H1 (cell line): Measurements from ENCODE around the gene ADGRV1. TPM values are rescaled to one million over a fixed set of nuclear protein-coding genes. Genes with fewer than 3 reads are reported as not detected.

Experiments
- CTCF ChIA-PET: fragments of 300-600 bp; sonication (Branson Sonifier 250); formaldehyde crosslinking; loops from one replicate; lab custom pipeline; 2021; ENCODE audit not compliant: partially characterized antibody; lab: Charles Lee
- POLR2A ChIA-PET: fragments of 300-600 bp; sonication (Branson Sonifier 250); formaldehyde crosslinking; loops from one replicate; lab custom pipeline; 2021; ENCODE audit warnings: inconsistent platforms; ENCODE audit not compliant: partially characterized antibody; lab: Charles Lee
- DNase-seq, 2 experiments: peaks; one replicate each; pipeline versions ENCODE4 v3.0.0 to v3.0.0-alpha.2; 2010 to 2022; ENCODE audit warnings: low spot score in 2 of 2, low read depth in 1 of 2, mixed read lengths in 1 of 2
- FAIRE-seq: peaks from 2 replicates; lab custom pipeline; 2011; peaks lifted over from hg19 to GRCh38; lab: Jason Lieb, UNC
- H2AFZ ChIP-seq: 2 replicates; pipeline ENCODE4 v1.8.1; 2012; ENCODE audit warnings: low read length, inconsistent platforms
- H2AK5ac ChIP-seq: 2 replicates; pipeline ENCODE4 v1.6.1; 2013; ENCODE audit warnings: low read depth, low read length
- H2BK120ac ChIP-seq: replicated peaks from 2 replicates; pipeline ENCODE3; 2013; ENCODE audit warnings: low read depth, low read length, inconsistent platforms
- H2BK12ac ChIP-seq: 2 replicates; pipeline ENCODE4 v1.6.1; 2013; ENCODE audit warnings: low read depth, low read length
- H2BK15ac ChIP-seq: 2 replicates; pipeline ENCODE4 v1.6.1; 2013; ENCODE audit warnings: low read length
- H2BK20ac ChIP-seq: 2 replicates; pipeline ENCODE4 v1.6.1; 2013; ENCODE audit warnings: low read length
- H2BK5ac ChIP-seq: 2 replicates; pipeline ENCODE4 v1.6.1; 2013; ENCODE audit warnings: low read depth, low read length
- H3K14ac ChIP-seq: 2 replicates; pipeline ENCODE4 v1.6.1; 2013; ENCODE audit warnings: inconsistent platforms; ENCODE audit not compliant: insufficient read length
- H3K18ac ChIP-seq: 2 replicates; pipeline ENCODE4 v1.6.1; 2013; ENCODE audit warnings: low read length; ENCODE audit errors: extremely low read depth
- H3K23ac ChIP-seq: 2 replicates; pipeline ENCODE4 v1.6.1; 2013; ENCODE audit warnings: inconsistent platforms; ENCODE audit not compliant: insufficient read length
- H3K23me2 ChIP-seq: 2 replicates; pipeline ENCODE4 v1.6.1; 2013; ENCODE audit warnings: low read depth, low read length
- H3K27ac ChIP-seq: 2 replicates; pipeline ENCODE4 v1.6.1; 2011; ENCODE audit warnings: low read depth, low read length, inconsistent platforms
- H3K27me3 ChIP-seq, 4 experiments: replicated peaks in 1 of 4; 1 replicate in 1 of 4; 2 replicates in 3 of 4; pipeline versions ENCODE4 v1.6.1 to v1.8.1; 2011 to 2013; ENCODE audit warnings: low read length in 3 of 4, mild to moderate bottlenecking in 3 of 4, inconsistent platforms in 2 of 4, mixed read lengths in 2 of 4, moderate library complexity in 1 of 4; ENCODE audit not compliant: control insufficient read depth in 3 of 4, insufficient read depth in 3 of 4; ENCODE audit errors: extremely low read depth in 1 of 4
- H3K36me3 ChIP-seq, 4 experiments: 2 replicates each; pipeline versions ENCODE4 v1.6.1 to v1.8.1; 2011 to 2013; ENCODE audit warnings: mild to moderate bottlenecking in 4 of 4, low read length in 3 of 4, moderate library complexity in 2 of 4, control low read depth in 1 of 4, inconsistent platforms in 1 of 4; ENCODE audit not compliant: insufficient read depth in 4 of 4, control insufficient read depth in 2 of 4
- H3K4ac ChIP-seq: replicated peaks from 2 replicates; pipeline ENCODE3; 2013; ENCODE audit warnings: low read length, low read depth, mixed read lengths, inconsistent platforms; ENCODE audit not compliant: insufficient read length
- H3K4me1 ChIP-seq, 4 experiments: replicated peaks in 1 of 4; 1 replicate in 1 of 4; 2 replicates in 3 of 4; pipeline versions ENCODE4 v1.6.1 to v1.8.1; 2011 to 2013; ENCODE audit warnings: low read length in 3 of 4, inconsistent platforms in 2 of 4, mixed read lengths in 1 of 4; ENCODE audit not compliant: insufficient read depth in 4 of 4, control insufficient read depth in 3 of 4
- H3K4me2 ChIP-seq, 2 experiments: 2 replicates each; pipeline versions ENCODE4 v1.6.1 to v1.8.1; 2011 to 2013; ENCODE audit warnings: low read depth in 2 of 2, low read length in 2 of 2, control low read depth in 1 of 2, inconsistent platforms in 1 of 2, mild to moderate bottlenecking in 1 of 2; ENCODE audit not compliant: insufficient read depth in 1 of 2
- H3K4me3 ChIP-seq, 4 experiments: fragments of 200-600, 300-600 bp in 1 of 4; sonication (generic), shearing (Covaris generic), sonication (Bioruptor Twin) in 1 of 4; 2 replicates each; pipeline versions ENCODE4 v1.5.1 to v1.8.1; 2011 to 2016; ENCODE audit warnings: low read length in 4 of 4, low read depth in 3 of 4, control low read depth in 2 of 4, inconsistent platforms in 2 of 4, mild to moderate bottlenecking in 2 of 4, mixed read lengths in 1 of 4, moderate library complexity in 1 of 4; ENCODE audit not compliant: insufficient read depth in 2 of 4; ENCODE audit errors: extremely low read depth in 1 of 4
- H3K56ac ChIP-seq: replicated peaks from 2 replicates; pipeline ENCODE3; 2013; ENCODE audit warnings: low read depth, mild to moderate bottlenecking, mixed read lengths, low read length, inconsistent platforms; ENCODE audit not compliant: insufficient read length
- H3K79me1 ChIP-seq: 2 replicates; pipeline ENCODE4 v1.6.1; 2013; ENCODE audit warnings: low read depth, low read length, control low read depth
- H3K79me2 ChIP-seq, 2 experiments: 2 replicates each; pipeline versions ENCODE4 v1.6.1 to v1.8.1; 2012 to 2013; ENCODE audit warnings: low read length in 2 of 2, mild to moderate bottlenecking in 2 of 2, inconsistent platforms in 1 of 2; ENCODE audit not compliant: insufficient read depth in 2 of 2, control insufficient read depth in 1 of 2
- H3K9ac ChIP-seq, 4 experiments: replicated peaks in 1 of 4; 1 replicate in 1 of 4; 2 replicates in 3 of 4; pipeline versions ENCODE4 v1.6.1 to v1.8.1; 2011 to 2013; ENCODE audit warnings: low read depth in 3 of 4, low read length in 3 of 4, control low read depth in 2 of 4, mild to moderate bottlenecking in 2 of 4, moderate library complexity in 2 of 4, inconsistent platforms in 1 of 4; ENCODE audit errors: extremely low read depth in 1 of 4
- H3K9me3 ChIP-seq, 2 experiments: 2 replicates each; pipeline versions ENCODE4 v1.6.1 to v1.8.1; 2012 to 2013; ENCODE audit warnings: mild to moderate bottlenecking in 2 of 2, moderate library complexity in 2 of 2, control low read depth in 1 of 2, inconsistent platforms in 1 of 2, low read depth in 1 of 2, low read length in 1 of 2, mixed read lengths in 1 of 2; ENCODE audit not compliant: insufficient read depth in 2 of 2
- H4K20me1 ChIP-seq, 2 experiments: replicated peaks in 1 of 2; 2 replicates each; pipeline versions ENCODE3 to v1.8.1; 2011 to 2013; ENCODE audit warnings: inconsistent platforms in 2 of 2, low read length in 2 of 2, mild to moderate bottlenecking in 1 of 2; ENCODE audit not compliant: insufficient read depth in 2 of 2, control insufficient read depth in 1 of 2
- H4K5ac ChIP-seq: 2 replicates; pipeline ENCODE4 v1.6.1; 2013; ENCODE audit warnings: low read length, low read depth, mixed read lengths, inconsistent platforms; ENCODE audit not compliant: insufficient read length
- H4K8ac ChIP-seq: 2 replicates; pipeline ENCODE4 v1.8.0; 2013; ENCODE audit warnings: mild to moderate bottlenecking, moderate library complexity, low read length, inconsistent platforms; ENCODE audit not compliant: insufficient read depth; ENCODE audit errors: extremely low read depth
- H4K91ac ChIP-seq: replicated peaks from 2 replicates; pipeline ENCODE3; 2013; ENCODE audit warnings: low read length, mixed read lengths, inconsistent platforms; ENCODE audit not compliant: insufficient read length
- ASH2L ChIP-seq: fragments of 200-600, 300-600 bp; sonication (generic); IDR thresholded peaks from one replicate; pipeline ENCODE4 v1.7.1; 2017; ENCODE audit warnings: low read length
- CBX5 ChIP-seq: fragments of 300-800, 300-1000 bp; sonication (generic); IDR thresholded peaks from 2 replicates; pipeline ENCODE4 v1.7.1; 2016; ENCODE audit warnings: antibody characterized with exemption, low read length, low read depth
- CBX8 ChIP-seq: fragments of 300-800, 300-1000 bp; sonication (generic); IDR thresholded peaks from 2 replicates; pipeline ENCODE4 v1.7.1; 2016; ENCODE audit warnings: low read depth, low read length, borderline replicate concordance
- CHD2 ChIP-seq: IDR thresholded peaks from 2 replicates; pipeline ENCODE4 v1.6.1; 2012; ENCODE audit warnings: low read length, improper control_type of control experiment
- CTCF ChIP-seq, 3 experiments: IDR thresholded peaks; 1 replicate in 2 of 3; 2 replicates in 1 of 3; pipeline versions ENCODE4 v1.5.1 to v1.6.1; 2011; ENCODE audit warnings: low read length in 3 of 3, mild to moderate bottlenecking in 3 of 3, inconsistent platforms in 2 of 3, low read depth in 1 of 3, moderate library complexity in 1 of 3; ENCODE audit not compliant: insufficient read depth in 1 of 3; ENCODE audit errors: control extremely low read depth in 1 of 3
- E2F6 ChIP-seq: IDR thresholded peaks from 2 replicates; pipeline ENCODE4 v1.6.1; 2012; ENCODE audit warnings: inconsistent platforms
- EZH2 ChIP-seq: fragments of 200-600 bp; sonication (generic); IDR thresholded peaks from 2 replicates; pipeline ENCODE4 v1.7.1; 2012; ENCODE audit warnings: low read depth, mild to moderate bottlenecking, moderate library complexity, low read length, inconsistent platforms; ENCODE audit not compliant: severe bottlenecking
- GTF2F1 ChIP-seq: IDR thresholded peaks from 2 replicates; pipeline ENCODE4 v1.6.1; 2012; ENCODE audit warnings: low read depth, low read length, improper control_type of control experiment, borderline replicate concordance
- KDM4A ChIP-seq: IDR thresholded peaks from one replicate; pipeline ENCODE4 v1.7.1; 2012; ENCODE audit warnings: low read depth, mild to moderate bottlenecking, moderate library complexity, low read length, inconsistent platforms; ENCODE audit not compliant: severe bottlenecking
- RBBP5 ChIP-seq: IDR thresholded peaks from 2 replicates; pipeline ENCODE4 v1.7.1; 2012; ENCODE audit warnings: low read depth, mild to moderate bottlenecking, inconsistent platforms, low read length, moderate library complexity, borderline replicate concordance
- TBP ChIP-seq: IDR thresholded peaks from 2 replicates; pipeline ENCODE4 v1.6.1; 2011; ENCODE audit warnings: low read depth, low read length, improper control_type of control experiment
- WGBS, 2 experiments: shearing (Covaris generic) in 1 of 2; methylation state at CpG; one replicate each; pipeline versions ENCODE4 v1.1.6 to v1.1.7; 2013 to 2015; ENCODE audit warnings: low lambda C conversion rate in 2 of 2, mixed read lengths in 2 of 2, inconsistent platforms in 1 of 2, low coverage in 1 of 2, missing lambda C conversion rate in 1 of 2; ENCODE audit not compliant: insufficient replicate concordance in 2 of 2, insufficient coverage in 1 of 2, insufficient read length in 1 of 2; ENCODE audit errors: extremely low coverage in 1 of 2, missing lambda C conversion rate in 1 of 2; 5-methylcytosine and 5-hydroxymethylcytosine counted together
- polyA plus RNA-seq, 7 experiments: library from polyadenylated mRNA; depleted of rRNA in 3 of 7; stranded (reverse) in 5 of 7; unstranded in 2 of 7; fragments of >200 nt in 5 of 7; fragments of 200-250 nt in 2 of 7; gene quantifications; 1 replicate in 5 of 7; 2 replicates in 1 of 7; 4 replicates in 1 of 7; pipeline versions ENCODE4 v1.2.1 to v1.2.3, GENCODE V29; 2011 to 2013; ENCODE audit warnings: missing spikeins in 2 of 7, mixed read lengths in 2 of 7
- total RNA-seq: library from RNA; stranded (reverse); fragmentation: NEBNext Ultra II Directional; extraction: Animal tissue kit (Norgen Biotek cat#: 25700); gene quantifications from 2 replicates; pipeline ENCODE4 v1.2.1, GENCODE V29; 2021

The ADGRV1 gene
- total and polyA plus RNA-seq, 2 of the 8 experiments (the other 6 are each of a cell fraction or from before 2014, with no cell fraction given), result 53.1 to 62.2 TPM

GRCh38 chr5:91090995-91091394 is 532.4 kb downstream of the ADGRV1 start:
- POLR2A ChIA-PET, result no interaction called here
- Histone ChIP-seq H2BK12ac (no peak overlapping the region), H3K14ac (no peak overlapping the region), H4K91ac (no peak overlapping the region), H3K79me1 (no peaks in the 10 kb centered on the region), H3K4me3 (no peak overlapping the region), H3K27ac (0 out of 2 replicates have a peak overlapping the region, but pooled peaks have one; percentile 38), H3K56ac (no peak overlapping the region), H3K4me1 (peaks cover 3 to 10% (median 4%) of the 10 kb centered on the region in 4 experiments; a peak in 6 of 7 replicates), H4K5ac (no peak overlapping the region), H4K8ac (no peak overlapping the region), H3K9me3 (no peaks in the 10 kb centered on the region), H3K23me2 (no peaks in the 10 kb centered on the region), H3K79me2 (no peaks in the 10 kb centered on the region), H3K18ac (no peak overlapping the region), H2BK20ac (no peak overlapping the region), H3K27me3 (no peaks in the 10 kb centered on the region), H2BK5ac (no peak overlapping the region), H3K4me2 (no peak overlapping the region), H3K4ac (no peak overlapping the region), H3K23ac (no peak overlapping the region), H2AK5ac (no peak overlapping the region), H3K36me3 (no peaks in the 10 kb centered on the region), H4K20me1 (no peaks in the 10 kb centered on the region), H2BK15ac (no peak overlapping the region), H3K9ac (no peak overlapping the region), H2BK120ac (no peak overlapping the region), H2AFZ (no peak overlapping the region)
- 91% methylated on average over 1 of the region's 1 CpG; no CpG with 5 or more reads in 1 of the 2 experiments for WGBS, 2 experiments
- no peak for DNase-seq
- CTCF ChIA-PET, result interaction anchor here (0.6 to 1.2 kb wide), 4 partner anchors 55 to 839 kb away, joined by 3 to 5 read pairs (median 3); no protein-coding TSS in a partner anchor
- no peak for FAIRE-seq
- TF ChIP-seq GTF2F1 (no peak), RBBP5 (no peak), E2F6 (no peak), ASH2L (no peak), CTCF (IDR thresholded peaks at IDR 0.05; ENCODE audit: control extremely low read depth in 1 of 3, insufficient read depth in 1 of 3, low read depth in 1 of 3, low read length in 3 of 3) (no peak), CBX5 (no peak), CBX8 (no peak), EZH2 (no peak), TBP (no peak), CHD2 (no peak), KDM4A (no peak)
